Skeletal muscle tissue (tissue), 4 donors: ENCODE results near the gene BNIP5. TPM values are rescaled to one million over a fixed set of nuclear protein-coding genes. Genes with fewer than 3 reads are reported as not detected.

Experiments used
- H3K27ac ChIP-seq: one replicate; pipeline ENCODE4 v1.7.0; 2013; ENCODE audit warnings: mild to moderate bottlenecking, low read depth, low read length, inconsistent platforms
- H3K27me3 ChIP-seq, 3 donors: one replicate each; pipeline ENCODE4 v1.7.0; 2013; ENCODE audit warnings: low read length in 3 of 3; ENCODE audit not compliant: control insufficient read depth in 3 of 3, insufficient read depth in 3 of 3
- H3K36me3 ChIP-seq, 3 donors: one replicate each; pipeline ENCODE4 v1.7.0; 2013; ENCODE audit warnings: low read length in 3 of 3; ENCODE audit not compliant: control insufficient read depth in 3 of 3, insufficient read depth in 3 of 3
- H3K4me1 ChIP-seq, 3 donors: one replicate each; pipeline ENCODE4 v1.7.0; 2013; ENCODE audit warnings: low read length in 3 of 3, mild to moderate bottlenecking in 3 of 3; ENCODE audit not compliant: control insufficient read depth in 3 of 3, insufficient read depth in 3 of 3
- H3K4me3 ChIP-seq, 3 donors: one replicate each; pipeline ENCODE4 v1.7.0; 2013; ENCODE audit warnings: low read length in 3 of 3
- H3K9ac ChIP-seq, 3 donors: one replicate each; pipeline ENCODE4 v1.7.0; 2013; ENCODE audit warnings: low read length in 3 of 3, mild to moderate bottlenecking in 3 of 3, moderate library complexity in 2 of 3, low read depth in 1 of 3
- H3K9me3 ChIP-seq, 3 donors: one replicate each; pipeline ENCODE4 v1.7.0; 2013; ENCODE audit warnings: low read length in 3 of 3; ENCODE audit not compliant: control insufficient read depth in 3 of 3
- total RNA-seq: library from RNA; depleted of rRNA; stranded (reverse); fragments of >200 nt; gene quantifications from one replicate; pipeline ENCODE4 v1.2.3, GENCODE V29; 2014
- donor health status: Osteomylitis.

BNIP5 gene
- total RNA-seq, 1 donor from 2014 or later: not detected

GRCh38 chr6:36306375-36306774 lies 30.3 kb downstream of the BNIP5 start:
- no peak overlapping the region for H3K4me3 ChIP-seq
- H3K9ac ChIP-seq: no peak overlapping the region
- H3K9me3 ChIP-seq: no peaks in the 10 kb centered on the region

DNA sequence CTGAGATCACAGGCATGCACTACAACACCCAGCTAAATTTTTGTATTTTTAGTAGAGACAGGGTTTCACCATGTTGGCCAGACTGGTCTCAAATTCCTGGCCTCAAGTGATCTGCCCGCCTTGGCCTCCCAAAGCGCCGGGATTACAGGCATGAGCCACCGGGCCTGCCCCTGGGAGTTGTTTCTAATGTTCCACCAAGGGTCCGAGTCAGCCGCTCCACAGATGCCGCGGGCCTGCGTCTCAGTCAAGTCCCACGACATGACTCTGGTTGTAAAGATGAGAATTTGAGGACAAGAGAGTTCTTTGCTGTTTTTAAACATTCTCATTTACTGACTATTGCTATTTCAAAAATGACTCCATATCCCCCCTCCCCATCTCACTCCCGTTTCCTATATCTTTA lies 30.8 kb downstream of the BNIP5 start:
- Histone ChIP-seq H3K27ac (no peak overlapping the region), H3K36me3 (no peaks in the 10 kb centered on the region), H3K9ac (no peak overlapping the region), H3K27me3 (peaks cover 7 to 17% (median 11%) of the 10 kb centered on the region in 3 donors), H3K4me1 (peaks cover 0 to 2% (median 0%) of the 10 kb centered on the region in 3 donors), H3K9me3 (no peaks in the 10 kb centered on the region), H3K4me3 (no peak overlapping the region)

More at GRCh38 chr6:36306375-36306774, 30.3 kb downstream of the BNIP5 start:
- Histone ChIP-seq H3K36me3 (no peaks in the 10 kb centered on the region), H3K4me1 (peaks cover 0 to 2% (median 0%) of the 10 kb centered on the region in 3 donors), H3K27ac (no peak overlapping the region), H3K27me3 (peaks cover 10 to 17% (median 11%) of the 10 kb centered on the region in 3 donors)

GRCh38 chr6:36302227-36302976 lies 34.3 kb downstream of the BNIP5 start:
- H3K9ac ChIP-seq: no peak overlapping the region
- no peak overlapping the region for H3K27ac ChIP-seq
- H3K9me3 ChIP-seq: no peaks in the 10 kb centered on the region
- H3K36me3 ChIP-seq: no peaks in the 10 kb centered on the region
- peaks cover 10 to 21% (median 11%) of the 10 kb centered on the region in 3 donors for H3K27me3 ChIP-seq
- H3K4me1 ChIP-seq: peaks cover 0 to 2% (median 0%) of the 10 kb centered on the region in 3 donors
- H3K4me3 ChIP-seq: no peak overlapping the region

- Histone ChIP-seq H3K27ac (no peak overlapping the region), H3K4me3 (no peak overlapping the region), H3K9ac (no peak overlapping the region), H3K4me1 (peaks cover 0 to 2% (median 0%) of the 10 kb centered on the region in 3 donors), H3K27me3 (peaks cover 10 to 21% (median 11%) of the 10 kb centered on the region in 3 donors), H3K36me3 (no peaks in the 10 kb centered on the region), H3K9me3 (no peaks in the 10 kb centered on the region)
Observed at GRCh38 chr6:36301781-36302180, 34.9 kb downstream of the BNIP5 start.

DNA sequence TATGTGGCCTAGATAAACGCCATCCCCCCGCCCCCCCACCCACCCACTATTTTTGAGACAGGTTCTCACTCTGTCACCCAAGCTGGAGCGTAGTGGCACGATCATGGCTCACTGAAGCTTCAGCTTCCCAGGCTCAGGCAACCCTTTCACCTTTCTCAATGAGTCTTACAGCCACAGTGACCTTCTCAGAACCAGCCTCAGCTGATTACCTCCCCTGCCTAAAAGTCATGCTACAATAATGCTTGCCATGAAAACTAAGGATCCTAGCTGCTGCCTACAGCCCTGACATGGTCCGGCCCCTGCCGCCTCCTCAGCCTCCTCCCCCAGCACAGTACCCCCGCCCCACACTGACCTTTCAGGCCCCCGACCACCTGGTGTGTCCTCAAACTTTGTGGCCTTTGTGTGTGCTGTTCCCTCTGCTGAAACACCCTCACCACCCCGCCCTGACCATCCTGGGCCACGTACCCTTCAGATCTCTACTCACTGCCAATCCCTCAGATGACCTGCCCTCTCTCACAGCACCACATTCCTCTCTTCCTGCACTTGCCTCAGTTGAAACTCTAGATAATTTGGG lies 35.5 kb downstream of the BNIP5 start:
- H3K36me3 ChIP-seq: no peaks in the 10 kb centered on the region
- H3K4me1 ChIP-seq: peaks cover 0 to 2% (median 0%) of the 10 kb centered on the region in 3 donors
- no peak overlapping the region for H3K27ac ChIP-seq
- H3K9ac ChIP-seq: no peak overlapping the region
- H3K9me3 ChIP-seq: no peaks in the 10 kb centered on the region
- H3K4me3 ChIP-seq: no peak overlapping the region
- H3K27me3 ChIP-seq: peaks cover 7 to 21% (median 11%) of the 10 kb centered on the region in 3 donors

DNA sequence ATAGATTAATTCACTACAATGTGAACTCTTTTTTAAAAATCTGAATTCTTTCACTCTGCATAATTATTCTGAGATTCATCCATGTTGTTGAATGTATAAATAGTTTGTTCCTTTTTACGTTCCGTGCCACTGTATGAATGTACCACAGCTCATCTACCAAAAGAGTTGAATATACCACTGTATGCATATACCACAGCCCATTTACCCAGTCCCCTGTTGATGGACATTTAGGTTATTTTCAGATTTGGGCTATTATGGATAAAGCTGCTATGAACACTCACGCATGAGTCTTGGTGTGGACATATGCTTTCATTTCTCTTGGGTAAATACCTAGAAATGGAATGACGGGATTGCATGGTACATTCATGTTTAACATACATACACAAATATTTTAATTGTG lies 38.7 kb downstream of the BNIP5 start:
- Histone ChIP-seq H3K4me3 (no peak overlapping the region), H3K4me1 (peaks cover 0 to 2% (median 0%) of the 10 kb centered on the region in 3 donors), H3K27ac (no peak overlapping the region), H3K36me3 (no peaks in the 10 kb centered on the region), H3K9me3 (no peaks in the 10 kb centered on the region), H3K9ac (no peak overlapping the region), H3K27me3 (peaks cover 7 to 21% (median 11%) of the 10 kb centered on the region in 3 donors)

GRCh38 chr6:36297511-36297910 lies 39.2 kb downstream of the BNIP5 start:
- Histone ChIP-seq H3K4me1 (peaks cover 0 to 2% (median 0%) of the 10 kb centered on the region in 3 donors), H3K9ac (no peak overlapping the region), H3K27me3 (peaks cover 11 to 25% (median 11%) of the 10 kb centered on the region in 3 donors), H3K9me3 (no peaks in the 10 kb centered on the region), H3K4me3 (no peak overlapping the region), H3K27ac (no peak overlapping the region), H3K36me3 (no peaks in the 10 kb centered on the region)

DNA sequence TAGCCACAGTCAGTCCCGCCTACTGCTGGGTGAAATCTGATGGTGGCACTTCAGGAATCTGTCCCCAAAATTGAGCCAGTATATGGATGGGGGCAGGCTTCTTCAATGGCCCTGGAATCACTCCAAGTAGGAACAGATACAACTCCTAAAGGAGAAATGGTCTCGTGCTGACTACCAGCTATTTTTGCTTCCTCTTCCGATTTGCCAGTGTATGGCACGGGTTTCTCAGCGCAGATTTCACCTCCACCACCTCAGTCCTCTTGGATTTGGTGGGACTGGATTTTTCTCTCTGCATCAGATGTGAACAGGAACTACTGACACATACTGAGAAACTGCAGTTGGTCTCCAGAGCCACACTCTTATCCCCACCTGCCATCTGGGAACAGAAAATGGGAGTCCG lies 39.6 kb downstream of the BNIP5 start:
- peaks cover 0 to under 1% (median 0%) of the 10 kb centered on the region in 3 donors for H3K4me1 ChIP-seq
- peaks cover 7 to 22% (median 8%) of the 10 kb centered on the region in 3 donors for H3K27me3 ChIP-seq
- no peak overlapping the region for H3K9ac ChIP-seq
- H3K36me3 ChIP-seq: no peaks in the 10 kb centered on the region
- H3K4me3 ChIP-seq: no peak overlapping the region
- H3K9me3 ChIP-seq: no peaks in the 10 kb centered on the region
- H3K27ac ChIP-seq: no peak overlapping the region

DNA sequence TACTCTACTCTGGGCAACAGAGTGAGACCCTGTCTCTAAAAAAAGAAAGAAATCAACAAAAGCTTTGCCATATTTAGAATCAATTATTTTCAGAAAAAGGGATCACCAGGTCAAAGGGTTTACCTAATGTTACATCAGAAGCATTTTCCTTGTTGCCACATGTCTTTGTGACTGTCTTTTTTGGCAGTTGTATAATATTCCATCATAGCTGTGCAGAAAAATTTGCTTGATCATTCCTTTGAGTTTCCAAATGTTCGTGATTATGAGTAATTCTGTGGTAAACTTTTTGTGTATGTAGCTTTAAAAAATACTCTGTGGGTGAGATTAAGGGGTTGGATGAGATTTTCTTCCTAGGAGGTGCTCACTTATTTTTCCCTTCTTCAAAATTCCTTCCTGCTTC lies 40.4 kb downstream of the BNIP5 start:
- peaks cover 0 to 14% (median 7%) of the 10 kb centered on the region in 3 donors for H3K27me3 ChIP-seq
- no peak overlapping the region for H3K9ac ChIP-seq
- H3K9me3 ChIP-seq: no peaks in the 10 kb centered on the region
- H3K4me1 ChIP-seq: no peaks in the 10 kb centered on the region
- H3K36me3 ChIP-seq: no peaks in the 10 kb centered on the region
- no peak overlapping the region for H3K4me3 ChIP-seq
- H3K27ac ChIP-seq: no peak overlapping the region

DNA sequence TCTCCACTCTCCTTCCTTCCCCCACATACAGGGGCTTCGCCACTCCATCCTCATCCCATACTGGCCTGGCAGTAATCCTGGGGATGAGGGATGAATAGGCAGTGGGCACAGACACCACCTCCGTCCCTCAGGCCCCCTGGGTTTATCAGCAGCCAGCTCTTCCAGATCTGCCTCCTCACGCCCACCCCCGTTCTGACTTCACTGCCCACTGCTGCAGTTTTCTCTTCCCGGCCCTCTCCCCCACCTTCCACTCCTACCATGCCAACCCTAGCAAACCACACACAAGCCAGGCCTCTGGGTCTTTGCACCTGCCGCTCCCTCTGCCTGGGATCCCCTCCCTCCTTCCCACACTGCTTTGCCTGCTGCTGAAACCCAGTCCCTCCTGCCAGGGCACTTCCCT lies 44.5 kb downstream of the BNIP5 start:
- Histone ChIP-seq H3K9ac (no peak overlapping the region), H3K27ac (no peak overlapping the region), H3K27me3 (peaks cover 1 to 23% (median 19%) of the 10 kb centered on the region in 3 donors), H3K4me1 (no peaks in the 10 kb centered on the region), H3K36me3 (no peaks in the 10 kb centered on the region), H3K4me3 (no peak overlapping the region), H3K9me3 (no peaks in the 10 kb centered on the region)
